GM18511 (cell line): Measurements from ENCODE around the gene CHRNA7.

ENCODE experiments used
- ATAC-seq: cut with Tn5 transposase; IDR thresholded peaks from one replicate; pipeline ENCODE4 v1.9.1; 2021; ENCODE audit warnings: mild to moderate bottlenecking, moderate library complexity; ENCODE audit not compliant: unreplicated experiment

CHRNA7 gene

GRCh38 chr15:32029862-32030781 lies at the start of gene CHRNA7:
Gene CHRNA7, plus strand, starts transcription at chr15:32030515. Its CDS starts 80 bp downstream, at chr15:32030595.
- ATAC-seq = peak; percentile 81

- ATAC-seq = no peak
Observed at GRCh38 chr15:31985607-31986006, 44.7 kb upstream of the CHRNA7 start.

GRCh38 chr15:31993062-31993461 lies 37.3 kb upstream of the CHRNA7 start:
- ATAC-seq = no peak

DNA sequence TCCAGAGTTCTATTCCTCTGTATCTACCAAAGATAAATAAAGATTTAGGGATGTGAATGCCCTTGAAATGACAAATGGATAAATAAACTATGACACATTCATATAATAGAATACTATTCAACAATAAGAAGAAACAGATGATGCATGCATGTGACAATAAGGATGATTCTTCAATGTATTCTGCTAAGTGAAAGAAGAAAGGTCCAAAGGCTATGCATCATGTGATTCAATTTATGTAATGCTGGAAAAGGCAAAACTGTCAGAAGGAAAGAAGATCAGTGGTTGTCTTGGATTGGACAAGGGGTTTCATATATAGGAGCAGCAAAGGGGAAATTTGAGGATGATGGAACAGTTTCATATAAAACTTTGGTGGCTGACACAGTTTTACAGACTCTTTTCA lies 32.6 kb upstream of the CHRNA7 start:
- no peak for ATAC-seq

DNA sequence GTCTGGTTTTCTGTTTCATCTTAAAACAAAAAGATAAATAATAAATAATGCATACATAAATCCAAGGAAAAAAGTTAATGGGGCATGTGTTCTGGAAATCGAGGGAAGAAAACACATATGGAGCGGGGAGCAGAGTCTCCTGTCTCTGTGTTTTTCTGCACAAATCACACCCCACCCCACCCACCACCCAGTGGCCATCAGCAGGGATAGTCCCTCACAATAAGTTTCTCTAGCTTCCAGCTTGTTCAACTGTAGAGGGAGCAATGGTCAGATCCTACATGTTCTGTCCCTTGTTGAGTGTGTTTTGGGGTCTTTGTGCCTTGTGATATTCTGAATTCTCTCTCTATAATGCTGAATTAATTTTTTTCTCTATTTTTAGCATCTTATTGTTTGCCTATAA lies 26.8 kb upstream of the CHRNA7 start:
- no peak for ATAC-seq

DNA sequence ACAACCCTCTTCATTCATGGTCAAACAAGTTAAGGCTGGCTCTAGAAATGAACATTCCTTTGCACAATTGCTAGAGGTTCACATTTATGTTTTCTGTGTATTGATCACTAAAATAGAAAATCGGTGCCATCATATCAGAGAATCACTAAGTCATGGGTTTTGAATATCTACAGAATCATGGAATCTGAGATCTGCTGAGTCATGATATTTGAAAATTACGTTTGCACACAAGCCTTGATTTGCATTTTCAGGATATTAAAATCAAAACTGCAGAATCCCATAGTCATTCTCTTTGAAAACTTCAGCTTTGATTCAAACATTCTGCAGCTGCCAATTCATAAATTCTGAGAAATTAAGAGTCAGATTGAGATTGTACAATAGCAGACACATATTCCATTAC lies 26.1 kb upstream of the CHRNA7 start:
- no peak for ATAC-seq

GRCh38 chr15:32007355-32007960 lies 22.9 kb upstream of the CHRNA7 start:
- no peak for ATAC-seq

- no peak for ATAC-seq
Observed at GRCh38 chr15:32014953-32015352, 15.4 kb upstream of the CHRNA7 start.

DNA sequence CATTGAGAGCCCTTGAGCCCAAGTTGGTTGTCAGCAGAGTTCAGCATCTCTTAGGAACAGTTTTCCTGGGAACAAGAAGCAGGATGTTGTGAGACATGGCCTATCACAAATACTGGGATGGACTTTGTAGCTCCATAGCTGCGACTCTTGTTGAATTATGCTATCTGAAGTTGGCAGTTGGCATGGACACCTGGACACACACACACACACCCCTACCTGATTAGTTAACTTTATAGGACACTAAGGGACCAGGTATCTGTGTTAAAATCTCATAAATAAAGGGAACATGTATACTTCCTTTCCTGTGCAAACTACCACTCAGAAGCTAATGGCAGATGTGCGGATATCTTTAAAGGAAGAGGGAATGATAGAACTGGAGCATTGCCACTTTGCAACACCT lies 10.2 kb upstream of the CHRNA7 start:
- ATAC-seq = no peak

DNA sequence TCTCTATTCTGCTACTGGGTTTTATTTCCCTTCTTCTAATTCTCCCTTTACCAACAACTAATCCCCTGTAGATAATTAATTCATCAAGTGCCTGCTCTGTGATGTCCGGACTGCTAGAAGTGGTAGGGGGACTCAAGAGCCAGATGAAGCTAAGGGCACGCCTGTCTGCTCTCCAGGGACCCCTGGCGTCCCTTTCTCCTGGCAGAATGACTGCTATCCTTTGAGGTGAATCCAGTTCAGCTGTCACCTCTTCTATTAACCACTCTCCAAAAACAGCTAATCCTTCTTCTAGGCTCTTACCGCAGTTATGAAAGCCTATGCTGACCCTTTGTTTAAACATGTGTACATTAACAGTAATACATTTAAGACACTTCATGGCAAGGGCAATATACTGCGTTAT lies 1.4 kb upstream of the CHRNA7 start:
- no peak for ATAC-seq

GRCh38 chr15:32029409-32029861 lies 880 bp upstream of the CHRNA7 start:
- no peak for ATAC-seq

DNA sequence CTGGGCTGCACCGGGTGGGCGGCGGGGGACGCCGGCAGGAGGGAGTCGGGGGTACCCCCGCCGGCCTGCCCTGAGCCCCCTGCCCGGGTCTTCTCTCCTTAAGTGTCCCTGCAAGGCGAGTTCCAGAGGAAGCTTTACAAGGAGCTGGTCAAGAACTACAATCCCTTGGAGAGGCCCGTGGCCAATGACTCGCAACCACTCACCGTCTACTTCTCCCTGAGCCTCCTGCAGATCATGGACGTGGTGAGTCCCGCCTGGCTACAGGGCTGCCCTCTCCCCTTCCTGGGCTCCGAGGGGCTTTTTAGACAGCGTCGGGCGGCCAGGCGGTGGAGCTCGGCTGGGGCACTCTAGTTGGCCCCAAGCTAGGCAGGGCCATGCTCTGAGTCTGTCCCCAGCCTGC lies 480 bp downstream of the CHRNA7 start:
- ATAC-seq = no peak

DNA sequence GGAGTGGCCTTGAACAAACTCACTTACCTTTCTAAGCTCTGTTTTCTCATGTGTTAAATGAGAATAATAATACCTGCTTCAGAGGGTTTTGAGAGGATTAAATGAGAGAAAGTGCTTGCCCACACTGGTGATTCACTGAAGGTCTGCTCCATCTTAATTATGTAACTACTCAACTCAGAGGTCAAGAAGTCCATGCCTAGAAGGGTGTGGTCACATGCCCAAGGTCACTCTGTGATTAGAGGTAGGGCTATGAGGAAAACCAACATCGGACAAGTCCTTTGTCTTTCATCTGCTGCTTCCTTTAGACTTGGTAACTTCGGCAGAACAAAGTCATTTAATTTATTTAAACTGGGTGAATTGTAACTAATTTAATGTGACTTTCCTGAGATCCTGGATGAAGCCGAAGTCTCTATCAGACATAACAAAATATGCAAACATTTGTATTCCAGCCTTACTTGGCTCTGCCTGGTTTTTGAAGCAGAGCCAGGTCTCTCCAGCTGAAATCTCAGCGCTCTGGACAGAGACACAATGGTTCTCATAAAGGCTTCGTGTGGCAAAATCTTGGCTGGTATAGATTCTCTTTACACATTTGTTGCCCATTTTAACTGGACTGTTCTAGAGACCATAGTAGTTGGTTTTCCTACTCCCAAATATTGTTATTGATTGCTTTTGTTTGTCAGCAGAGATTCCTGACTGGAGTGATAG lies 3.0 kb downstream of the CHRNA7 start:
- ATAC-seq = no peak

DNA sequence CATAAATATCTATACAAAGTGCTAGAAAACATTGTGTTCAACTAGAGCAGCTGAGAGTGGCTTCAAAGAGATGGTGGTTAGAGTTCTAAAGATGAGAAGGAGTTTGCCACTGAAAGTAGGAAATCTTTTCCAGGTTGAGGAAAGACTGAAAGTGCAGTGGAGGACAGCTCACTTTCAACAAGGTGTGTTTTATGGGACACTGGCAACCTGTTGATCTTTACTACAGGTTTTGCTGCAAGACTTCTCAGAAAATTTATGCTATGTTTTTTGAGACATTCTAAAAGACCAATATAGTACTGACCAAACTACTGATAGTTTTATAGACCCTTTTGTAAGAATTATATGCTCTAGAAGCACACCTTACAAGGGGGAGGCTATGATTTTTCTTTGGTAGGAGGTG lies 3.8 kb downstream of the CHRNA7 start:
- ATAC-seq = no peak

DNA sequence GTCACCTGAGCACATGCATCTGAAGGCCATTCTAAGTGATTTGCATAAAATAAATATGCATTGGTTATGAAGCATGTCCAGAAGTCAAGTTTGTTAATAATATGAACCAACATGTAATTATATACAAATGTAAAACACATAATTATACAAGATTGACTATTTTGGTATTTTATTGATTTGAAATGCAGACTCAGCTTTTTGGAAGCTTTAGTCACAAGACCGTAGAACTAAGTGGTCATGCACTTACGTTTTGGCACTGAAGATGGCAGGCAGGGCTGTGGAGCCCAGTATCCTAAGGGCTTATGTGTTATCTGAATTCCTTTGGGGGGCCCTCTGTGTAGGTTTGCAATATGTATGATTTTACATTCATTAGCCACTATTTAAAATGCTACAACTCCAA lies 5.0 kb downstream of the CHRNA7 start:
- ATAC-seq = no peak

GRCh38 chr15:32036971-32037370 lies 6.7 kb downstream of the CHRNA7 start:
- no peak for ATAC-seq

DNA sequence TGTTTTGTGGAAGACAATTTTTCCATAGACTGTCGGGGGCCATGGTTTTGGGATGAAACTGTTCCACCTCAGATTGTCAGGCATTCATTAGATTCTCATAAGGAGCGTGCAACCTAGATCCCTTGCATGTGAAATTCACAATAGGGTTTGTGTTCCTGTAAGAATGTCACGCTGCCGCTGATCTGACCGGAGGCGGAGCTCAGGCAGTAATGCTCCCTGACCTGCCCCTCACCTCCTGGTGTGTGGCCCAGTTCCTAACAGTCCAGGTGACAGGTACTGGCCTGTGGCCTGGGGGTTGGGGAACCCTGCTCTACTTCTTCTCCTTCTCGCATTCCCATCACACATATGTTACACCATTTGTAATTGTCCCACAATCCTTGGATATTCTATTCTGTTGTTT lies 11.0 kb downstream of the CHRNA7 start:
- no peak for ATAC-seq

GRCh38 chr15:32042269-32042972 lies 12.1 kb downstream of the CHRNA7 start:
- ATAC-seq = no peak

GRCh38 chr15:32053719-32054118 lies 23.4 kb downstream of the CHRNA7 start:
- ATAC-seq = no peak

GRCh38 chr15:32057876-32058425 lies 27.6 kb downstream of the CHRNA7 start:
- ATAC-seq = no peak

- ATAC-seq = no peak
Observed at GRCh38 chr15:32060706-32061105, 30.4 kb downstream of the CHRNA7 start.
